Measurements from ENCODE around the gene ENDOU.

The ENDOU gene

DNA sequence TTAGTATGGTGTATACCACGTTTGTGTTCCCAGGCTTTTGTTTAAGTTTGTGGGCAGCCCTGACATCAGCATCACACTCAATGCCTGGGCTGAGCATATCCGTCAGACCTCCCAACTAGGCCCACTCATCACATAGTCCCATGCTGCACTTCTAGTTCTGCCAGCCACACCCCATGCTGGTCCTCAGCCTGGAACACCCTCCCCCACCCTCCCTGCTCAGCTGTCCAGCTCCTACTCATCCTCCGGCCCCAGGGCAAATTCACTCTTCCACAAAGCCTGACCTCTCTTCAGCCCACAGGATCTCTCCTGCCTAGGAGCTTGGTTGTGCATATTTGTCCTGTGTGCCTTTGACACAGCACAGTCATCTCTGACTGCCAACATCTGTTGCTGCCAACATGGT lies 3.9 kb upstream of the ENDOU start:
- no peaks in the 10 kb centered on the region for H3K36me3 ChIP-seq (ENCODE audit: insufficient read depth, low read length)
- H3K4me1 ChIP-seq (ENCODE audit: insufficient read depth, low read length): peaks cover 2% of the 10 kb centered on the region
- H3K9me3 ChIP-seq (ENCODE audit: control insufficient read depth, insufficient read depth, low read length): no peaks in the 10 kb centered on the region
- H3K9ac ChIP-seq (ENCODE audit: low read depth, low read length): no peak overlapping the region

DNA sequence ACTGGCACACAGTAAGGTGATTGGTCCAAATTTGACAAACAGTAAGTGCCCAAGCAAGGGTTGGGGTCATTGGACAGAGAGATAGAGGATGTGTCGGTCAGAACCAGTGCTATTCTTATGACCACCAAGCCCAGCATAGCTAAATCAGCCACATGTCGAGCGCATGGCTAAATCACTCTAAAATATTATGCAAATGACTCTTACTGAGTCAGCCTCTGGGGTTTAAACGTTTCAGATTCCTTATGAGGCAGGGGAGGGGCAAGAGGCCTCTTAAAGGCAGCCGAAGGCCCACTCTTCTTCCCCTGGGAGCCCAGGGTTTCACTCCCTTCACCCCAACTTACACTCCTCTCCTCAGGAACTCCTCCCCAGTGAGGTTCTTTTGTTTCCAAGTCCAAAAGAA lies 603 bp upstream of the ENDOU start:
- Histone ChIP-seq H3K9ac (ENCODE audit: low read depth, low read length) (no peak overlapping the region), H3K9me3 (ENCODE audit: control insufficient read depth, insufficient read depth, low read length) (no peaks in the 10 kb centered on the region), H3K4me1 (ENCODE audit: insufficient read depth, low read length) (no peaks in the 10 kb centered on the region; the same call in 1 of the 2 replicates), H3K36me3 (ENCODE audit: insufficient read depth, low read length) (no peaks in the 10 kb centered on the region)

DNA sequence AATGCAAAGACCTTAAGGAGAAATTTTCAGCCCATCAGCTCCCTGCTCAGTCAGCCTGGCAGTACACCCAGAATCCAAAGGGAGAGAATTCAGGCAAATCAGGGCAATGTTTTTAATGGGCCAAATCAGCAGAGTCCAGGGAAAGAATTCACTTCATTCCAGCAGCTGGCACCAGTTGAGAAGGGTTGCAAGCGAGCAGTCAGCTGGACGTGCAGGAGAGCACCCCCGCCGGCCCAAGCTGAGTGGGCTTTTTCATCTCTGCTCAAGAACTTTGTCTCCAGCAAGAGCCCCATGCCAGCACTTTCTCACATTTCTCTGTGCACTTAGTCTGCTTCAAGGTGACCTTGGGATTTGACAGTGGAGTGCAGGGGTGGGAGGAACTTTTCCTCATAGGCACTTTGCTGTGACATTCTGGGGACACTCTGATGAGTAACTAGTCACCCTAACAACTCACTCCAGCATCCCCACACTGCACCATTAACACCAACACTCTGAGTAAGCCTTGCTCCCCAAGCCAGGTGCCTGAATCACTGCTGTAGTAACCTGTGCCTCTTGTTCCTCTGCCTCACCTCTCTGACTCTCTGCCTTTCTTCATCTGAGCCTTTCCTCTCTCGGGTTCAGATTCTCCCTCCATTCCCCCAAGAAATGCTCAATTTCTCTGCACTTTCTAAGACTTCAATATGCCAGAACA lies 2.2 kb downstream of the ENDOU start:
- Histone ChIP-seq H3K9me3 (ENCODE audit: control insufficient read depth, insufficient read depth, low read length) (no peaks in the 10 kb centered on the region), H3K4me1 (ENCODE audit: insufficient read depth, low read length) (peaks cover 5% of the 10 kb centered on the region), H3K36me3 (ENCODE audit: insufficient read depth, low read length) (no peaks in the 10 kb centered on the region), H3K9ac (ENCODE audit: low read depth, low read length) (no peak overlapping the region)

DNA sequence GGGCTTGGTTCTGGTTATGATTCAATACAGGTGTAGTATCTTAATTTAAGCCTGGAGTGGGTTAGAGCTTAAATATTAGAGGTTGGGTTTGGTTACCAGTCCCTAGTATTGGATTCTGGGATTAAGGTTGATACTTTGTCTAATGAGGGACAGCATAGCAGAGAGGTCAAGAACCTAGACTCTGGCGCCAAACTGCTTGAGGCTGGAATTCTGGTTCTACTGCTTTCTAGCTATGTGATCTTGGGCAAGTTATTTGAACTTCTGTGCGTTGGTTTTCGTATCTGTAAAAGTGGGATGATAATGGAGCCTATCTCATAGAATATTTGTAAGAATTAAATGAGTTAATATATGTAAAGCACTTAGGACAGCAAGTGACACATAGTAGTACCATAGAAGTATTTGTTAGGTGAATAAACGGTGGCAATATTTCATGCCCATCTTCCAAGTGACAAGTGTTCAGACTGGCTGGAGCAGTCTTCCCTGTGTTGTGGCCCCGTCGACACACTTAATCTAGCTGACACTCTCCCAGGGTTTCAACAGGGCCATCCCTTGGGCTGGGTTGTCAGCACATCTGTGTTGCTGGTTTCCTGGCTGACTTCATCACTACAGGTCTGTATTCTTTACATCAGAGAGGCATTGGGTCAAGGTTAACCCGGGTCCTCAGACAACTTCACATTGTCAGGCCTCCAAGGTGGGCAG lies 3.0 kb downstream of the ENDOU start:
- no peaks in the 10 kb centered on the region for H3K36me3 ChIP-seq (ENCODE audit: insufficient read depth, low read length)
- peaks cover 8% of the 10 kb centered on the region for H3K4me1 ChIP-seq (ENCODE audit: insufficient read depth, low read length)
- H3K9me3 ChIP-seq (ENCODE audit: control insufficient read depth, insufficient read depth, low read length): no peaks in the 10 kb centered on the region
- no peak overlapping the region for H3K9ac ChIP-seq (ENCODE audit: low read depth, low read length)

DNA sequence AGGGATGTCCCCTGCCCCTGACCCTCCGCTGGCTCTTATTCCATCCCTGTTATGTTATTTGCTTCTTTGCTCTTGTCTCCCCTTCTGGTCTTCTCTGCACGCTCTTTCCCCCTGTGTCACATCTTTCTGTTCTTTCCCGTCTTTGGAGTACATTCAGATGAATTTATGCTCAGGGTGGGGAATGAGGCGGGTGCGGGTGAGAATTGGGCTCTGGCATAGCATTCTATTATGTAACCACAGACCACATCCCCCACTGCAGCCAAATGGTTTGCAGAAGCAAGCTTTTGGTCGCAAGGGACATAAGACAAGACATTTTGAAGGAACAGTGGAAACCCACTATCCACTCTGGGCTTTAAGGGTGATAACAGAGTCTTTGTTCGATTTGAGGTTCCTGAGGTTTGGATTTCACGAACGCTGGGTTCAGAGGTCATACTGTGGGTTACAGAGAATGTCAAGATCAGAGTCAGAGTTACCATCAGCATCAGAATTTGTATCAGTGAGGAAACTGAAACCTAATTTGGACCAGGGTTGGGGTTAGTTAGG lies 3.8 kb downstream of the ENDOU start:
- Histone ChIP-seq H3K4me1 (ENCODE audit: insufficient read depth, low read length) (peaks cover 9% of the 10 kb centered on the region), H3K9me3 (ENCODE audit: control insufficient read depth, insufficient read depth, low read length) (no peaks in the 10 kb centered on the region), H3K9ac (ENCODE audit: low read depth, low read length) (no peak overlapping the region), H3K36me3 (ENCODE audit: insufficient read depth, low read length) (no peaks in the 10 kb centered on the region)

DNA sequence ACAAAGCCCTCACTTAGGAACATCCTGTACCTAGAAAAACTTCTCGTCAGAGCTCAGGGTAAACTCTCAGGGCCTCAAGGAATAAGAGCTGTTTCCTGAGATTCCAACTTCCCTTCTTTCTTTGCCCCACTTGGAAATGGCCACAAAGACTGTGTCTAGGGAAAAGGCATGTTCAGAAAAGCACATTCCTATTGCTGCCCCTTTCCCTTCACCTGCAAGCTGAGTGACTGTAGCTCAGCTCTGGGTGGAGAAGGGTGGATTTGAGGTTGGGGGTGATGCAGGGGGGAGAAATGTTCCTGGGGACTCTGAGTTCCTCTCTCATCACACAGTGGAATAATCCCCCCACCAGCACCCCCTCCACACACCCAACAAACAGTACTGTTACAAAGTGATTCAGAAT lies 6.8 kb downstream of the ENDOU start:
- Histone ChIP-seq H3K9ac (ENCODE audit: low read depth, low read length) (no peak overlapping the region), H3K9me3 (ENCODE audit: control insufficient read depth, insufficient read depth, low read length) (no peaks in the 10 kb centered on the region), H3K36me3 (ENCODE audit: insufficient read depth, low read length) (no peaks in the 10 kb centered on the region), H3K4me1 (ENCODE audit: insufficient read depth, low read length) (peaks cover 9% of the 10 kb centered on the region)

DNA sequence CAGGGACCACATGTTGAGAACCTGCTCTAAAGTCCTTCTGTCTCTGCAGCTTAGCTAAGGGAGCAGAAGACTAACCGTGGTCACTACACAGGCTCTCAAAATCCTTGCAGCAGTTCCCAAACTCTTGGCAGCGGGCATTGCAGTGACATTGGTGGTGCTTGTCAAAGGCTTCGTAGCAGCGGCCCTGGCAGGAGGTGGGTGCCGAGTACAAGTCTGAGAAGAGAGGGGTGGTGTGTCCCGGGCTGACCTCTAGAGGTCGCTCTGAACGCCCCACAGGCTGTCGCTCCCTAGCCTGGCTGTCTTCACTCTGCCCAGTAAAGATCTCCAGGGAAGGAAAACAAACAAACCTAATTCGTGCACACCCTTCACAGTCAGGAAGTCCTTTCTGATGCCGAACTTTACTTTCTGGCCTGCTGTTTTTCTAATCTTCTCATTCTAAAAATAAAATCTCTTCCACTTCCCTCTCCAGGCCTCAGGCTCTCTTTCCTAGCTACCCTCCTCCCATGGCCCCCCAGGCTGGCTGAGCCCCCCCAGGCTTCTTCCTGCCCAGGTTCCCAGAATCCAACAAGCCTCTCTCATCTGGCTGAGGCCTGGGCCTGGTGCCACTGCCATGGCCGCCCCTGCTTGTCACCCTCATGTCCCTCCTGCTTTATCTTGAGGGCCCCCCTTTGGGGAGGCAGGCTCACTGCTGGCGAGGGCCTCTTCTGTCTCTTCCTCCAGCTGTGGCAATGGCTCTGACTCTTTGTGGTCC lies 7.7 kb downstream of the ENDOU start:
- Histone ChIP-seq H3K9me3 (ENCODE audit: control insufficient read depth, insufficient read depth, low read length) (no peaks in the 10 kb centered on the region), H3K4me1 (ENCODE audit: insufficient read depth, low read length) (peaks cover 9% of the 10 kb centered on the region), H3K36me3 (ENCODE audit: insufficient read depth, low read length) (no peaks in the 10 kb centered on the region), H3K9ac (ENCODE audit: low read depth, low read length) (no peak overlapping the region)

DNA sequence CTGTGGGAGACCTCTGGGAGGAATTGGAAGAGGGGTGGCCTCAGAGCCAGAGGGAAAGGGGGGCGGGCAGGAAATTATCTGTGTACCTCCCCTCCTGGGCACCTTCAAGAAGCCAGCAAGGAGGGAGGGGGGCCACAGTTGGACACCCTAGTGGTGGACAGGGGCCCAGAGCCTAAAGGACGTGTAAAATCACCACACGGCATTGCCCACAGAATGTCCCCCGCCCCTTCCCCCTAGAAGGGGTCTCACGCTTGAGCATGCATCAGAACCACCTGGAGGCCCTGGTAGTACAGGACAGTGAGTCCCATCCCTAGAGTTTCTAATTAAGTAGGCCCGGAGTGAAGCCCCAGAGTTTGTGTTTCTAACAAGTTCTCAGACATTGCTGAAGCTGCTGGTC lies 8.2 kb downstream of the ENDOU start:
- Histone ChIP-seq H3K4me1 (ENCODE audit: insufficient read depth, low read length) (peaks cover 9% of the 10 kb centered on the region), H3K9ac (ENCODE audit: low read depth, low read length) (no peak overlapping the region)

DNA sequence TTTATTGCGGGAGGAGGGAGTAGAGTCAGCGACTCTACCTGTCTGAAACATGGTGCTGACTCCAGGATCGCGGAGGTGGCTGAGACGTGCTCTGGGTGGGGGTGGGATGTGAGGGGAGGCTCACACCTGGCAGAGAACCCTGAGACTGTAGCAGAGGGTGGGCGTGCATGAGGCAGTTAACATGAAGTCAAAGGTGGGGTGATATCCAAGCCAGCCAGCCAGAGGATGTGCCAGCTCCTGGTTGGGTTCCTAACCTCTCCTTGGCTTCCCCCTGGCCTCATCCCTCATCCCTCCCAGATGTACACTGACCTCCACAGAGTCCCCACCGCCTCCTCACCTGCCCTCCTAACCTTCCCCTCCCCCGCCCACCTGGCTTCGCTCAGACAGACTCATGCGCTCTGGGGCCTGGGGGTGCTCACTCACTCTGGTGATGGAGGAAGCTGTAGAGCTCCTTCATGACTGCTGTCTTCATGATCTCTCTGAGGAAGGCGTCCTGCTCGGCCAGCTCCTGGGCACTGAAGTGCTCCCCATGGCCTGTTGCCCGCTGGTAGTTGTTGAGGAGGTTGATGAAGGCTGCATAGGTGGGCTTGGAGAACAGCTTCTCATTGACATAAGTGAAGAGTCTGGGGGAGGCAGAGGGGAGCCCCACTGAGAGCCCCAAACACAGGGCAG lies 9.3 kb downstream of the ENDOU start:
- Histone ChIP-seq H3K4me1 (ENCODE audit: insufficient read depth, low read length) (peaks cover 9% of the 10 kb centered on the region), H3K36me3 (ENCODE audit: insufficient read depth, low read length) (no peaks in the 10 kb centered on the region), H3K9ac (ENCODE audit: low read depth, low read length) (no peak overlapping the region), H3K9me3 (ENCODE audit: control insufficient read depth, insufficient read depth, low read length) (no peaks in the 10 kb centered on the region)

More for the DNA sequence above, 8.2 kb downstream of the ENDOU start:
- no peaks in the 10 kb centered on the region for H3K36me3 ChIP-seq (ENCODE audit: insufficient read depth, low read length)
- H3K9me3 ChIP-seq (ENCODE audit: control insufficient read depth, insufficient read depth, low read length): no peaks in the 10 kb centered on the region

DNA sequence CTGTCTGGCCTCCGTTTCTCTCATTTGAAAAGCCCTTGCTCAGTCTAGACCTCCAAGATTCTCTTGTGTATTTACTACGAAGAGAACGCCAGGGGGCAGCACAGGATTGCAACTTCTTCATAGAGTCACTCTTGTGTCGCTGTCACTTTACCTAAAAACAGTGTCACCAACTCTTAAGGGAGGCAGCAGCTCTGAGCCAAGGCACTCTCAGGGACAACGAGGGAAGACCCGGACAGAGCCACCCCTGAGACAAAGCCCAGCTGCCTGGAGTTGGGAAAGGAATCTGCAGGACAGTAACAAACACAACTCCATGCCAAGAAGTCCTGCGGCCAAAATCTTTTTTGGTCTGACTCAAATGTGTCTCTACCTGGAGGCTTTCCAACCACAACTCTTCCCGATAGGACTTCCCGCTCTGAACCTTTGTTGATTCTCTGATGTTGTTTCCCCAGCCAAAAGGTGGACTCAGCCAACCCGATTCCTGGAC lies 9.9 kb downstream of the ENDOU start:
- Histone ChIP-seq H3K36me3 (ENCODE audit: insufficient read depth, low read length) (no peaks in the 10 kb centered on the region), H3K9me3 (ENCODE audit: control insufficient read depth, insufficient read depth, low read length) (no peaks in the 10 kb centered on the region), H3K9ac (ENCODE audit: low read depth, low read length) (no peak overlapping the region), H3K4me1 (ENCODE audit: insufficient read depth, low read length) (peaks cover 9% of the 10 kb centered on the region)

DNA sequence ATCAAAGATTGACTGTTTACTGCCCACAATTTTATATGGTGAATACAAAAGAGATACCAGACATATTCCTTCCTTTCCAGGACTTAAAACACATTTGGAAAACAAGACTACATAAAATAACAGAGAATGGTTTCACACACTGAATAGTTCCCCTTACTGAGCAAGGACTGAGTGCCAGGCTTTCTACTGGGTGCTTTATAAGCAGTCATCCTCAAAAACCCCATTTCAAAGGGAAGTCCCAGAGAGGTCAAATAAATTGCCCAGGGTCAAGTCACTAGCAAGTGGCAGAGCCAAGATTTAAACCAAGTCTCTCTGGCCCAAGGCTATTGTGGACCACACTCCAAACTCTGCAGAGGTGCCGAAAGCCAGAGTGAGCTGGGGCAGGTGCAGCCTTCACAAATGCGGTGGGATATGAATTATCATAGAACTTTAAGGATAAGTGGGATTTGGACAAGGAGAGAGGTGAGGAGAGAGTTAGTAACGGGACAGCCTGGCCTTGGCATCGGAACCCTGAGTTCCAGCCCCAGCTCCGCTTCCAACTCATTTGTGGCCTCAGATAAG lies 10.4 kb downstream of the ENDOU start:
- Histone ChIP-seq H3K36me3 (ENCODE audit: insufficient read depth, low read length) (no peaks in the 10 kb centered on the region), H3K4me1 (ENCODE audit: insufficient read depth, low read length) (peaks cover 9% of the 10 kb centered on the region), H3K9me3 (ENCODE audit: control insufficient read depth, insufficient read depth, low read length) (no peaks in the 10 kb centered on the region), H3K9ac (ENCODE audit: low read depth, low read length) (no peak overlapping the region)

DNA sequence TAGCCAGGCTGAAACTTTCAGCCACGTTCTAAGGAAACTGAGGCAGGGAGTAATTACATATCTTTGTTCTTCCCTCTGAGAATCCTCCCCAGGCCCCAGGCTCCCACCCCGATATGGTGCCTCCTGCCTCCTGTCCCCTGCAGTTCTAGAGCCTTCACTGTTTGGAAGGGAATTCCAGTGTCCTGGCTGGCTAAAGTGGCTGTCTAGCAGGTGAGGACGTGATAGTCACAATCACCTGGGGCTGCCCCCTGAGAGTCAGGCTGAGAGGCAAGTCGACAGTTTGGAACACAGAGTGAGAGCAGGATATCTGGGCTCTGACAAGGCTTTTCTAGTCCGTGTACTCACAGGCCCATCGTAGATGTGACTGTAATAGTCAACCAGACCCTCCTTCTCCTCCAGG lies 13.1 kb downstream of the ENDOU start:
- H3K9me3 ChIP-seq (ENCODE audit: control insufficient read depth, insufficient read depth, low read length): no peaks in the 10 kb centered on the region
- H3K36me3 ChIP-seq (ENCODE audit: insufficient read depth, low read length): no peaks in the 10 kb centered on the region
- H3K9ac ChIP-seq (ENCODE audit: low read depth, low read length): no peak overlapping the region
- no peaks in the 10 kb centered on the region; the same call in 1 of the 2 replicates for H3K4me1 ChIP-seq (ENCODE audit: insufficient read depth, low read length)

DNA sequence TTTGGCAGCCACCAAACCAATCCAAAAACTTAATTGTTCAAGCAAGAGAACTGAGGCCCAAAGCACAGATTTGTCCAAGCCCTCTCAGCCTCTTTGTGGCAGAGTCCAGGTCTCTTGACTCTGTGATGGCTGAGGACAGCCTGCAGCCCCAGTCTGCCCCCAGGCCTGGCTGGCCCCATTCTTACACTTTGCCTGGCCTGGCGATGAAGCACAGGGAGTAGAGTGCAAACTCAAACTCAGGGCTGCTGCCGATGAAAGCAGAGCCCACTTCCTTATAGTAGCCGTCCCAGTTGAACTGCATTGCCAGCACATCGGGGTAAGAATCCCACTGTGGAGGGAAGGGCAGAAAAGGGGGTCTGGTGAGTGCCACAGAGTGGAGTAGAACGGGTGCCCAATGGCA lies 13.8 kb downstream of the ENDOU start:
- Histone ChIP-seq H3K9me3 (ENCODE audit: control insufficient read depth, insufficient read depth, low read length) (no peaks in the 10 kb centered on the region), H3K4me1 (ENCODE audit: insufficient read depth, low read length) (peaks cover 4% of the 10 kb centered on the region; the same call in 1 of the 2 replicates), H3K9ac (ENCODE audit: low read depth, low read length) (no peak overlapping the region), H3K36me3 (ENCODE audit: insufficient read depth, low read length) (no peaks in the 10 kb centered on the region)

DNA sequence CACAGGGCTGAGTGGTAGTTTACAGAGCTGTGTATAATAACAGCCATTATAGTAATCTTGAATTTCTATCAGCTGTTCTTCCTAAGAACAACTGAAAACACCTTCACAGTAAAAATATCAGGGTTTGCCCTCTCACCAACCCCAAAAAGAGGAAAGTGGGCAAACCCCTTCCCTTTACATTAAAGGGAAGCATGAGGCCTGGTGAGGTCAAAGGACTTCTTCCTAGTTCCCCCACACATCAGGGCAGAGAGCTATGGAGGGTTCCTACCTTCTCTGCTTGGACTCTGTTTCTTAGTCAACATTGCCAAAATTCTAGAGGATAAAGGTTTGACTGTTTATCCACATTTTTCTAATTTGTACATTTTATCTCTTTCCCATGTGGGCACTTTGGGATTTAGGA lies 15.0 kb downstream of the ENDOU start:
- no peak overlapping the region for H3K9ac ChIP-seq (ENCODE audit: low read depth, low read length)
- no peaks in the 10 kb centered on the region for H3K36me3 ChIP-seq (ENCODE audit: insufficient read depth, low read length)
- no peaks in the 10 kb centered on the region for H3K9me3 ChIP-seq (ENCODE audit: control insufficient read depth, insufficient read depth, low read length)
- H3K4me1 ChIP-seq (ENCODE audit: insufficient read depth, low read length): 0 out of 2 replicates have a peak, but pooled peaks cover 4% of the 10 kb centered on the region
